T-cell (primary cell): Measurements from ENCODE around the gene SNX13. TPM values are rescaled to one million over a fixed set of nuclear protein-coding genes. Genes with fewer than 3 reads are reported as not detected.

Experiments
- ATAC-seq, 4 experiments: fragments of 200-7000 bp in 3 of 4; fragments of 150-1000 bp in 1 of 4; cut with Tn5 transposase; replicated peaks in 1 of 4; 1 replicate in 3 of 4; 2 replicates in 1 of 4; pipeline ENCODE4 v1.10.0; 2021; ENCODE audit warnings: moderate library complexity in 3 of 4, mild to moderate bottlenecking in 2 of 4, moderate number of reproducible peaks in 1 of 4
- CTCF ChIA-PET, 2 donors: fragments of 300-600 bp; sonication (Branson Sonifier 250); formaldehyde crosslinking; loops; one replicate each; lab custom pipeline; 2022; ENCODE audit warnings: antibody characterized with exemption in 2 of 2; lab: Charles Lee
- POLR2A ChIA-PET, 2 donors: fragments of 300-600 bp; sonication (Branson Sonifier 250); formaldehyde crosslinking; loops; one replicate each; lab custom pipeline; 2022; ENCODE audit warnings: antibody characterized with exemption in 2 of 2; lab: Charles Lee
- DNase-seq, 35 experiments: peaks; one replicate each; pipeline versions ENCODE4 v3.0.0 to v3.0.0-alpha.2; 2013 to 2023
- H3K27ac ChIP-seq: one replicate; pipeline ENCODE4 v1.5.1; 2013; ENCODE audit warnings: low read length
- H3K27me3 ChIP-seq, 2 experiments: replicated peaks in 1 of 2; 1 replicate in 1 of 2; 2 replicates in 1 of 2; pipeline versions ENCODE4 v1.6.1 to v1.7.0; 2013; ENCODE audit warnings: low read length in 1 of 2, mixed read lengths in 1 of 2; ENCODE audit not compliant: control insufficient read depth in 2 of 2, insufficient read depth in 2 of 2; ENCODE audit errors: extremely low read depth in 1 of 2
- H3K36me3 ChIP-seq, 2 donors: 1 replicate in 1 of 2; 2 replicates in 1 of 2; pipeline versions ENCODE4 v1.6.1 to v1.7.0; 2013; ENCODE audit warnings: low read length in 1 of 2; ENCODE audit not compliant: control insufficient read depth in 2 of 2, insufficient read depth in 1 of 2; ENCODE audit errors: extremely low read depth in 1 of 2
- H3K4me1 ChIP-seq, 2 experiments: 1 replicate in 1 of 2; 2 replicates in 1 of 2; pipeline versions ENCODE4 v1.6.1 to v1.7.0; 2013; ENCODE audit warnings: low read length in 2 of 2, mixed read lengths in 1 of 2; ENCODE audit not compliant: insufficient read depth in 2 of 2, control insufficient read depth in 1 of 2; ENCODE audit errors: extremely low read depth in 1 of 2
- H3K4me3 ChIP-seq, 2 donors: 1 replicate in 1 of 2; 2 replicates in 1 of 2; pipeline versions ENCODE4 v1.5.1 to v1.7.0; 2013; ENCODE audit warnings: mild to moderate bottlenecking in 2 of 2, low read length in 1 of 2, moderate library complexity in 1 of 2; ENCODE audit not compliant: control insufficient read depth in 1 of 2; ENCODE audit errors: extremely low read depth in 1 of 2
- H3K9me3 ChIP-seq: 2 replicates; pipeline ENCODE4 v1.7.0; 2013
- H3K27ac Mint-ChIP-seq, 2 donors: one replicate each; pipeline ENCODE4 v1.8.0; 2020 to 2021; ENCODE audit warnings: mild to moderate bottlenecking in 2 of 2, mixed read lengths in 2 of 2
- H3K27me3 Mint-ChIP-seq, 2 donors: one replicate each; pipeline ENCODE4 v1.8.0; 2021 to 2022; ENCODE audit warnings: mixed read lengths in 2 of 2
- H3K36me3 Mint-ChIP-seq: one replicate; pipeline ENCODE4 v1.8.0; 2021; ENCODE audit warnings: mixed read lengths
- H3K4me1 Mint-ChIP-seq, 3 donors: one replicate each; pipeline ENCODE4 v1.8.0; 2020 to 2022; ENCODE audit warnings: mixed read lengths in 3 of 3, mild to moderate bottlenecking in 1 of 3
- H3K4me3 Mint-ChIP-seq, 3 donors: one replicate each; pipeline ENCODE4 v1.8.0; 2020 to 2022; ENCODE audit warnings: mild to moderate bottlenecking in 3 of 3, mixed read lengths in 3 of 3, moderate library complexity in 3 of 3
- H3K9me3 Mint-ChIP-seq, 3 donors: one replicate each; pipeline ENCODE4 v1.8.0; 2020 to 2022; ENCODE audit warnings: mixed read lengths in 3 of 3
- WGBS: methylation state at CpG from one replicate; pipeline ENCODE4 v1.1.5; 2013; ENCODE audit warnings: missing lambda C conversion rate; ENCODE audit not compliant: insufficient coverage; 5-methylcytosine and 5-hydroxymethylcytosine counted together
- total RNA-seq, 35 experiments: library from RNA in 6 of 35; stranded (reverse) in 6 of 35; fragments of 120-200 nt in 1 of 35; gene quantifications; one replicate each; pipeline versions ENCODE4 v1.2.1 to v1.2.4 and lab custom pipeline; 2013 to 2026

Gene SNX13
- total RNA-seq, 5 donors from 2014 or later (not counting 1 experiment from before 2014, with no cell fraction given), result 29.4 to 34.1 (median 33.1) TPM

DNA sequence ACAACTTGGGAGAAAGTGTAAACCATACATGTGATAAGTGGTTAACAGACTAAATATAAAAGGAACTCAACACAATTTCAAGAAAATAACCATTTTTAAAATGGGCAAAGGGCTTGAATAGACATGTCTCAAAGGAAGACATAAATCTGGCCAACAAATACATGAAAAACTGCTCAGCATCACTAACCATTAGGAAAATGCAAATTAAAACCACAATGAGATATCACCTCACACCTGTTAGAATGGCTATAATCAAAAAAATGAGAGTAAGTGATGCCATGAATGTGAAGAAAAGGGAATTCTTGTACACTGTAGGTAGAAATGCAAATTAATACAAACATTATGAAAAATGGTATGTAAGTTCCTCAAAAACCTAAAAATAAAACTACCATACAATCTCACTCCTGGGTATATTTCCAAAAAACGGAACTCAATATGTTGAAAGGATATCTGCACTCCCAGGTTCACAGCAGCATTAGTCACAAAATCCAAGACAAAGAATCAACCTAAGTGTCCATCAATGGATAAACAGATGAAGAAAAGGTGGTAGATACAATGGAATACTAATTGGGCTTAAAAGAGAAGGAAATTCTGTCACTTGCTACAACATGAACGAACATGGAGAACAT is 5.6 kb downstream of the SNX13 start:
- H3K4me1 Mint-ChIP-seq, result peaks cover 83 to 88% (median 86%) of the 10 kb centered on the region in 3 donors
- DNase-seq (no peak), ATAC-seq (no peak)
- Histone ChIP-seq H3K36me3 (no peaks in the 10 kb centered on the region), H3K27me3 (no peaks in the 10 kb centered on the region), H3K4me3 (no peak overlapping the region), H3K27ac (no peak overlapping the region), H3K9me3 (no peaks in the 10 kb centered on the region), H3K4me1 (peaks cover 19 to 20% of the 10 kb centered on the region in 2 experiments)
- peak overlapping the region in 1 of 2 donors; percentile 7 for H3K27ac Mint-ChIP-seq
- no peaks in the 10 kb centered on the region for H3K9me3 Mint-ChIP-seq
- H3K4me3 Mint-ChIP-seq, result peak overlapping the region in 1 of 3 donors; percentile 44
- no peaks in the 10 kb centered on the region for H3K27me3 Mint-ChIP-seq
- peaks cover 10% of the 10 kb centered on the region for H3K36me3 Mint-ChIP-seq
- ChIA-PET POLR2A (no interaction called here), CTCF (no interaction called here)
- WGBS, result no CpG with 5 or more reads among the region's 2 CpGs

DNA sequence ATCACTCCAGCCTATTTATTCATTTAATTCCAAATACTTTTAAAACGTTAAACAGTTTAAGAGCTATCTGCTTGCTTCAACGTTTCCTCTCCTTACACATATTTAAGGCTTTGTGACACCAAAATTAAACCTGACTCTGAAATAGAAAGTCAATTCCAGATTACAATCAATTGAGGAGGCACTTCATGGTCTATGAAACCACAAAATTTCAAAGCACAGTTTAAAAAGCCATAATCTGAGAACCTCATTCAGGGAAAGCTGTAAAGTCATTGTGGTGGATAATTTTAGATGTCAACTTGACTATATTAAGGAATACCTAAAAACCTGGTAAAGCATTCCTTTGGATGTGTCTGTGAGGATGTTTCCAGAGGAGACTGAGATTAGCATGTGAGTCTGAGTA is 6.2 kb downstream of the SNX13 start:
- Histone ChIP-seq H3K27me3 (no peaks in the 10 kb centered on the region), H3K9me3 (no peaks in the 10 kb centered on the region), H3K4me1 (peaks cover 15 to 17% of the 10 kb centered on the region in 2 experiments), H3K27ac (no peak overlapping the region), H3K36me3 (no peaks in the 10 kb centered on the region), H3K4me3 (no peak overlapping the region)
- H3K27ac Mint-ChIP-seq, result no peak overlapping the region
- ChIA-PET POLR2A (no interaction called here), CTCF (no interaction called here)
- no peaks in the 10 kb centered on the region for H3K9me3 Mint-ChIP-seq
- ATAC-seq (peak in 2 of 4 experiments; percentile 19 to 77), DNase-seq (no peak)
- peaks cover 10% of the 10 kb centered on the region for H3K36me3 Mint-ChIP-seq
- H3K27me3 Mint-ChIP-seq, result no peaks in the 10 kb centered on the region
- H3K4me1 Mint-ChIP-seq, result peaks cover 81 to 86% (median 86%) of the 10 kb centered on the region in 3 donors
- peak overlapping the region in 2 of 3 donors; percentile 0 to 44 for H3K4me3 Mint-ChIP-seq
- 0% methylated on average over 1 of the region's 2 CpGs for WGBS

- no peak overlapping the region for H3K4me3 ChIP-seq
- H3K4me1 ChIP-seq, result peaks cover 11% of the 10 kb centered on the region in 2 experiments
- H3K9me3 ChIP-seq, result no peaks in the 10 kb centered on the region
- no peak for DNase-seq
- CTCF ChIA-PET, result no interaction called here
- H3K27ac Mint-ChIP-seq, result no peak overlapping the region
- no peaks in the 10 kb centered on the region for H3K9me3 Mint-ChIP-seq
- peaks cover 77 to 83% (median 83%) of the 10 kb centered on the region in 3 donors for H3K4me1 Mint-ChIP-seq
- POLR2A ChIA-PET, result no interaction called here
- ATAC-seq, result no peak
- H3K4me3 Mint-ChIP-seq, result no peak overlapping the region
- H3K27ac ChIP-seq, result no peak overlapping the region
- no CpG with 5 or more reads among the region's 2 CpGs for WGBS
- no peaks in the 10 kb centered on the region for H3K27me3 ChIP-seq
- peaks cover 10% of the 10 kb centered on the region for H3K36me3 Mint-ChIP-seq
- H3K36me3 ChIP-seq, result no peaks in the 10 kb centered on the region
- H3K27me3 Mint-ChIP-seq, result no peaks in the 10 kb centered on the region
Observed at GRCh38 chr7:17932770-17933169, 7.5 kb downstream of the SNX13 start.

DNA sequence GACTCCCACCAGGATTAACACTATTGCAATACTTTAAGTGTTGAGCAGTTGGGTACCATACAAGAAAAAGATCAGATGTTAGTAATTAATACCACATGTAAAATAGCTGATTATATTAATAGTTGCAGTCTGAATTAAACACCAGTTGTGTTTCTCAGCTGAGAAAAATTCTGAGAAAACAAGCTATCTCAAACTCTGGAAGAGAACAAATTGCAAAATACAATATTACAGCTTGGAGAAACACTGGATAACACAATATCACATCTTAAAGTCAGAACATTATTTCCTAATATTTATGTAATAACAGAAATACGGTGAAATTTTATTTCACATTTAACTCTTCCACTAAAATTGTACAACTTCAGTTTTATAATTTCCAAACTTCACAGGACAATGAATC is 9.2 kb downstream of the SNX13 start:
- Mint-ChIP-seq H3K27me3 (no peaks in the 10 kb centered on the region), H3K36me3 (peaks cover 10% of the 10 kb centered on the region), H3K4me3 (no peak overlapping the region), H3K9me3 (no peaks in the 10 kb centered on the region), H3K4me1 (peaks cover 81 to 83% (median 81%) of the 10 kb centered on the region in 3 donors), H3K27ac (no peak overlapping the region)
- ATAC-seq (no peak), DNase-seq (no peak)
- no peak overlapping the region for H3K4me3 ChIP-seq
- no peaks in the 10 kb centered on the region for H3K27me3 ChIP-seq
- peaks cover 6 to 8% of the 10 kb centered on the region in 2 experiments for H3K4me1 ChIP-seq
- no peaks in the 10 kb centered on the region for H3K9me3 ChIP-seq
- CTCF ChIA-PET, result interaction anchor here (0.6 to 1.3 kb wide), 3 partner anchors 8 to 17 kb away, joined by 3 to 5 read pairs (median 3); no protein-coding TSS in a partner anchor
- no CpG with 5 or more reads among the region's 1 CpG for WGBS
- H3K27ac ChIP-seq, result no peak overlapping the region
- POLR2A ChIA-PET, result interaction anchor here in 1 of 2 donors (0.6 kb wide), 1 partner anchor 260 kb away, joined by 4 read pairs; no protein-coding TSS in a partner anchor
- no peaks in the 10 kb centered on the region for H3K36me3 ChIP-seq

- H3K36me3 ChIP-seq, result no peaks in the 10 kb centered on the region
- POLR2A ChIA-PET, result no interaction called here
- CTCF ChIA-PET, result interaction anchor here in 1 of 2 donors (1.2 to 1.3 kb wide), 2 partner anchors 9 to 17 kb away, joined by 3 to 5 read pairs; no protein-coding TSS in a partner anchor
- DNase-seq (no peak), ATAC-seq (no peak)
- no peaks in the 10 kb centered on the region for H3K27me3 ChIP-seq
- H3K27ac ChIP-seq, result no peak overlapping the region
- Mint-ChIP-seq H3K4me3 (no peak overlapping the region), H3K9me3 (no peaks in the 10 kb centered on the region), H3K36me3 (peaks cover 10% of the 10 kb centered on the region), H3K27ac (no peak overlapping the region), H3K27me3 (no peaks in the 10 kb centered on the region), H3K4me1 (peaks cover 81 to 83% (median 82%) of the 10 kb centered on the region in 3 donors)
- H3K9me3 ChIP-seq, result no peaks in the 10 kb centered on the region
- 100% methylated on average over 2 of the region's 2 CpGs for WGBS
- peaks cover 6 to 8% of the 10 kb centered on the region in 2 experiments for H3K4me1 ChIP-seq
- no peak overlapping the region for H3K4me3 ChIP-seq
Observed at GRCh38 chr7:17930546-17930945, 9.7 kb downstream of the SNX13 start.

DNA sequence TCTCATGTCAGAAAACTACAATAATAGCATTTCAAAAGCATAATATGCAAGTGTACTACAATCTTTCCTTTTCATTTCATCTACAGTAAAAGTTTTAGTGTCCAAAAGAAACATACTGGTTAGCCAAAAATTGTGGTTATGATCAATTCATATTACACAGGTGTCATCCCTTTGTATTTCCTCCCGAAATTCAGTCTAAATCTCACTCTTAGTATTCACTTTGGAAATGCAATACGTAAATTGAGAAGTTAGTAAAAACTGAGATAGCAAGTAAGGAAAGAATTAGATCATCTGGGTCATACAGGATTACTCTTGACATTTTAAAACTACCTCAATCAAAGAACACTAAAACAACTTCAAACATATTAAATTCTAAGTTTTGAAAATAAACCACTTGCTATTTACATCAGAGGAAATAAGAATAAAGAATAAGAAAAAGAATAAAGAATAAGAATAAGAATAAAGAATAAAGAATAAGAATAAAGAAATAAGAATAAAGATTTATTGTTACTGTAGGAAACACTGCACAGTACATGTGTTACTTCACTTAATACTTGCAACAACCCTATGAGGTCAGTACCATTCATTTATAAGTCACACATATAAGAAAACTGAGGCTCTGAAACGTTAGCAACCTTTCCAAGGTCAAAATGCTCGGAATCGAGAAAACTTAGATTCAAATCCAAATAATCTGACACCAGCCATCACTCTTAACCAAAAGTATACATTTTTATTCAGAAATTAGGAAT is 10.5 kb downstream of the SNX13 start:
- no peak for DNase-seq

More for the DNA sequence above, 10.5 kb downstream of the SNX13 start:
- CTCF ChIA-PET, result no interaction called here
- POLR2A ChIA-PET, result no interaction called here
- no peaks in the 10 kb centered on the region for H3K9me3 Mint-ChIP-seq
- no peak overlapping the region for H3K4me3 ChIP-seq
- H3K4me1 Mint-ChIP-seq, result peaks cover 83% of the 10 kb centered on the region in 3 donors
- H3K36me3 Mint-ChIP-seq, result peaks cover 12% of the 10 kb centered on the region
- H3K4me3 Mint-ChIP-seq, result no peak overlapping the region
- no CpG with 5 or more reads among the region's 5 CpGs for WGBS
- no peak for ATAC-seq
- no peaks in the 10 kb centered on the region for H3K27me3 ChIP-seq
- no peak overlapping the region for H3K27ac Mint-ChIP-seq
- no peak overlapping the region for H3K27ac ChIP-seq
- H3K36me3 ChIP-seq, result no peaks in the 10 kb centered on the region
- H3K27me3 Mint-ChIP-seq, result no peaks in the 10 kb centered on the region
- no peaks in the 10 kb centered on the region for H3K9me3 ChIP-seq
- H3K4me1 ChIP-seq, result peaks cover 6 to 8% of the 10 kb centered on the region in 2 experiments
